Measurements from ENCODE around the gene HOXB5. TPM values are rescaled to one million over a fixed set of nuclear protein-coding genes. Genes with fewer than 3 reads are reported as not detected.

Gene HOXB5
- total RNA-seq, 1 experiment from 2014 or later, result 19.8 TPM

DNA sequence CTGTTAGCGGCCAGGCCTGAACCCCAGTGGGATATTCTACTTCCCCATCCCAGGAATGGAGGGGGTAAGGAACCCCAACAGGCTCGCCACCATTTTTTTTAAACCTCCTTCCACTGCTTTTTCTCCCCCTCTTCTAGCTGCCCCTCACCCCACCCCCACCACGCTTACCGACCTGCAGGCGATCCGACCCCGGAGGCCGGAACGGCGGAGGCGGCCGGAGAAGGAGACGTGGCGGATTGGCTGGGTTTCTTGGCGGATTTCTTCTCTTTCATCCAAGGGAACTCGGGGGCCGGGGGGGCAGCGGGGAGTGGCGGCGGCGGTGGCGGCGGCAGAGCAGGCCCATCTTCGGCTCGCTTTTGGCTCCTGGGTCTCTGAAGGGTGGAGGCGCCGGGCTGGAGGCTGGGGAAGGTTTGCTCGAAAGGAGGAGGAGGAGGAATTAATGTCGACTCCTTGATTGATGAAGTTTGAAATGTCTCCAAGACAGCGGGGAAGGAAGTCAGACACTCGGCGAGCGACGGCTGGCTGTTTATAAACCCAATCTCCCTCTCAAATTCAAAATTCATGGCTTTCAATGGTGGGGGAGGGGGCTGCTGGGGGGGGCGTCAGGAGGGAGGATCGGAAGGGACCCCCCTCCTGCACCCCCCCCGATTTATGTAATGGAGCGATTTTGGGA lies 49.1 kb downstream of the HOXB5 start (continued):
- TF ChIP-seq ZFX (IDR thresholded peaks at IDR 0.05) (no peak), EGR1 (IDR thresholded peaks at IDR 0.05; ENCODE audit: low read depth) (no peak), JUND (IDR thresholded peaks at IDR 0.05) (no peak), SRF (IDR thresholded peaks at IDR 0.05; ENCODE audit: low read depth) (no peak), CEBPB (IDR thresholded peaks at IDR 0.05; ENCODE audit: low read depth) (no peak)

DNA sequence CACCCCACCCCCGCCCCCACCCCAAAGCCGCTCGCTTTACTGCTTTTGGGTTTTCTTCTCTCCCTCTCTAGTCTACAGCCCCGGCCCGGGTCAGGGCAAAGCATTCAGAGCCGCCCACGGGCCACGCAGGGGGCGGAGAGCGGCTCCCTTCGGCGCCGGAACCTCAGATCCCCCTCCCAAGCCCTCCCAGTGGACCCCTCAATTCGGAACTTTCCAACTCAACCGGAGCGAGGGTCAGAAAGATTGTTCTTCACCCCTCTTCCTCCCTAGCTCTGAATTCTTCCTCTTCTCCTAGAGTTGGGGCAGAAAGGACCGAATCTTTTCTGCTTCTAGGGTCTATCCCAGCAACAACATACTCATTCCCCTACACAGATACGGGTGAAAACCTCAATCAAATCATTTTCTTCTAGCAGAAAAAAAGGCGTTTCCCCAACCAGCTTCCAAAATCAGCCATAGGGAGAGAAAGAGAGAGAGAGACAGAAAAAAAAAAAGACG lies 49.7 kb downstream of the HOXB5 start:
- DNase-seq (ENCODE audit: low read depth, low spot score) (no peak), ATAC-seq (peak; percentile 49)
- TF ChIP-seq ELF1 (IDR thresholded peaks at IDR 0.05; ENCODE audit: borderline replicate concordance, low read depth), result no peak
- no peaks in the 10 kb centered on the region for H3K36me3 ChIP-seq (ENCODE audit: control insufficient read depth in 1 of 2, insufficient read depth in 2 of 2, low read length in 2 of 2)
- H2AFZ ChIP-seq (ENCODE audit: low read depth, low read length, poor library complexity, severe bottlenecking), result no peak overlapping the region
- no TSS peak for BruUV-seq (replicated peaks)
- peak overlapping the region; percentile 49 to 59 for H3K4me3 ChIP-seq (replicated peaks in 1 of 2; ENCODE audit: low read depth in 1 of 2, low read length in 2 of 2)
- H3K9me2 ChIP-seq (ENCODE audit: insufficient read depth), result no peaks in the 10 kb centered on the region
- ChIA-PET POLR2A (no interaction called here), CTCF (no interaction called here), RAD21 (ENCODE audit: low non-redundant PET in 1 of 2, low total read pairs in 2 of 2, uncharacterized antibody in 2 of 2, unreplicated experiment in 2 of 2) (no interaction called here)
- H3K4me2 ChIP-seq (ENCODE audit: low read length), result peak overlapping the region; percentile 69
- no peaks in the 10 kb centered on the region for H4K20me1 ChIP-seq (ENCODE audit: insufficient read depth)
- no peaks in the 10 kb centered on the region for H3K27me3 ChIP-seq (ENCODE audit: insufficient read depth, low read length)
- no peak overlapping the region for H3K27ac ChIP-seq (ENCODE audit: low read depth, low read length)
- H3K79me2 ChIP-seq (ENCODE audit: insufficient read depth, low read length), result no peaks in the 10 kb centered on the region
- H3K4me1 ChIP-seq (ENCODE audit: control insufficient read depth in 1 of 2, insufficient read depth in 2 of 2, low read length in 2 of 2), result peaks cover 0 to 10% of the 10 kb centered on the region in 2 experiments; a peak in 2 of 4 replicates
- H3K9me3 ChIP-seq (ENCODE audit: control insufficient read depth in 1 of 2, insufficient read depth in 1 of 2, low read depth in 1 of 2, low read length in 2 of 2), result no peaks in the 10 kb centered on the region
- peak overlapping the region; percentile 63 for H3K9ac ChIP-seq (ENCODE audit: low read length)
- intact Hi-C loops (cut with micrococcal nuclease), result no loop called here

DNA sequence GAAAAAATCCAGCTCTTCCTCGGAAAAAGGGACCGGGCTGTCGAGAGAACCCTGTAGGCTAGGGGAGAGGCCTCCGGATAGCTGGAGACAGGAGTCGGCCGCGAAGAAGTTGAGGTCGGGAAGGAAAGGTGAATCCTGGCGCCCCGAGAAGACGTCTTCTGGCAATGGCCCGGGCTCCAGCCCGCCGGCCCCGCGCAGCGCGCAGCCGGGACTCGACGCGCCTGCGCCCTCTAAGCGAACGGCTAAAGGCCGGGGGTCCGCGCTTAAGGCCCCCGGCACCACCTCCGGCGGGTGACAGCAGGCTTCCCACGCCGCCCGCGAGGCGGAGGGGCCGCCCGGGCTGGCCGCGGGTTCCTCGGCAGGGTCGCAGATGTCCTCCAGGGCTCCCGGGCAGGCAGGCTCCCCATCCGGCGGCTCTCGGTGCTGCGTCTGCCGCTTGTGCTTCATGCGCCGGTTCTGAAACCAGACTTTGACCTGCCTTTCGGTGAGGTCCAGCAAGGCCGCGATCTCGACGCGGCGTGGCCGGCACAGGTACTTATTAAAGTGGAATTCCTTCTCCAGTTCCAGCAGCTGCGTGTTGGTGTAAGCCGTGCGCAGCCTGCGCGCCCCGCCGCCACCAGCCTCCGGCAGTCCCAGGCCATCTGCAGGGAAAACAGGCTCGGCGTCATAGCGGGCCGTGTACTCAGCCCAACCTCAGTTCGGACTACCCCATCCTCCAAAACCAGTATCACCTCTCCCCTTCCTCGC lies 50.3 kb downstream of the HOXB5 start:
- peak overlapping the region; percentile 63 for H3K9ac ChIP-seq (ENCODE audit: low read length)
- ATAC-seq (peak; percentile 75), DNase-seq (ENCODE audit: low read depth, low spot score) (no peak)
- H3K27ac ChIP-seq (ENCODE audit: low read depth, low read length), result peak overlapping the region; percentile 51
- no peak overlapping the region for H2AFZ ChIP-seq (ENCODE audit: low read depth, low read length, poor library complexity, severe bottlenecking)
- H3K27me3 ChIP-seq (ENCODE audit: insufficient read depth, low read length), result no peaks in the 10 kb centered on the region
- peaks cover 0 to 10% of the 10 kb centered on the region in 2 experiments; a peak in 2 of 4 replicates for H3K4me1 ChIP-seq (ENCODE audit: control insufficient read depth in 1 of 2, insufficient read depth in 2 of 2, low read length in 2 of 2)
- H3K4me3 ChIP-seq (replicated peaks in 1 of 2; ENCODE audit: low read depth in 1 of 2, low read length in 2 of 2), result peak overlapping the region; percentile 49 to 59
- TF ChIP-seq EGR1 (IDR thresholded peaks at IDR 0.05; ENCODE audit: low read depth) (no peak), ZFX (IDR thresholded peaks at IDR 0.05) (peak; percentile 51; the same call in 1 of the 2 replicates), ELF1 (IDR thresholded peaks at IDR 0.05; ENCODE audit: borderline replicate concordance, low read depth) (no peak), POLR2AphosphoS5 (IDR thresholded peaks at IDR 0.05; ENCODE audit: low read depth, low read length) (peak; percentile 67), YY1 (IDR thresholded peaks at IDR 0.05; ENCODE audit: extremely low read depth, insufficient replicate concordance, low read depth, low read length) (no peak)
- TF ChIP-seq, protein P1, sequence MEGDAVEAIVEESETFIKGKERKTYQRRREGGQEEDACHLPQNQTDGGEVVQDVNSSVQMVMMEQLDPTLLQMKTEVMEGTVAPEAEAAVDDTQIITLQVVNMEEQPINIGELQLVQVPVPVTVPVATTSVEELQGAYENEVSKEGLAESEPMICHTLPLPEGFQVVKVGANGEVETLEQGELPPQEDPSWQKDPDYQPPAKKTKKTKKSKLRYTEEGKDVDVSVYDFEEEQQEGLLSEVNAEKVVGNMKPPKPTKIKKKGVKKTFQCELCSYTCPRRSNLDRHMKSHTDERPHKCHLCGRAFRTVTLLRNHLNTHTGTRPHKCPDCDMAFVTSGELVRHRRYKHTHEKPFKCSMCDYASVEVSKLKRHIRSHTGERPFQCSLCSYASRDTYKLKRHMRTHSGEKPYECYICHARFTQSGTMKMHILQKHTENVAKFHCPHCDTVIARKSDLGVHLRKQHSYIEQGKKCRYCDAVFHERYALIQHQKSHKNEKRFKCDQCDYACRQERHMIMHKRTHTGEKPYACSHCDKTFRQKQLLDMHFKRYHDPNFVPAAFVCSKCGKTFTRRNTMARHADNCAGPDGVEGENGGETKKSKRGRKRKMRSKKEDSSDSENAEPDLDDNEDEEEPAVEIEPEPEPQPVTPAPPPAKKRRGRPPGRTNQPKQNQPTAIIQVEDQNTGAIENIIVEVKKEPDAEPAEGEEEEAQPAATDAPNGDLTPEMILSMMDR (IDR thresholded peaks at IDR 0.05 in 2 of 3, conservative IDR thresholded peaks at IDR 0.05 in 1 of 3; ENCODE audit: borderline replicate concordance in 1 of 3, insufficient read depth in 1 of 3, low read depth in 2 of 3, low read length in 2 of 3), result 0 out of 6 replicates have a peak, but pooled peaks of 1 of the 3 experiments have one; percentile 21
- no peaks in the 10 kb centered on the region for H3K36me3 ChIP-seq (ENCODE audit: control insufficient read depth in 1 of 2, insufficient read depth in 2 of 2, low read length in 2 of 2)
- BruUV-seq (replicated peaks), result no TSS peak
- intact Hi-C loops (cut with micrococcal nuclease), result no loop called here
- no peaks in the 10 kb centered on the region for H4K20me1 ChIP-seq (ENCODE audit: insufficient read depth)
- H3K79me2 ChIP-seq (ENCODE audit: insufficient read depth, low read length), result no peaks in the 10 kb centered on the region
- H3K9me2 ChIP-seq (ENCODE audit: insufficient read depth), result no peaks in the 10 kb centered on the region
- RAD21 ChIA-PET (ENCODE audit: low non-redundant PET in 1 of 2, low total read pairs in 2 of 2, uncharacterized antibody in 2 of 2, unreplicated experiment in 2 of 2), result no interaction called here
- H3K9me3 ChIP-seq (ENCODE audit: control insufficient read depth in 1 of 2, insufficient read depth in 1 of 2, low read depth in 1 of 2, low read length in 2 of 2), result no peaks in the 10 kb centered on the region
- CTCF ChIA-PET, result no interaction called here
- POLR2A ChIA-PET, result no interaction called here
- H3K4me2 ChIP-seq (ENCODE audit: low read length), result peak overlapping the region; percentile 69

Measured in HCT116 (cell line).